ENCODE measurements around the gene CYP17A1.

The CYP17A1 gene

GRCh38 chr10:102812231-102812876 lies 24.9 kb downstream of the CYP17A1 start:
- no peak overlapping the region for H3K27ac ChIP-seq
- no peak for DNase-seq (ENCODE audit: low read depth, low spot score)

- DNase-seq (ENCODE audit: low read depth, low spot score): no peak
- H3K27ac ChIP-seq: no peak overlapping the region
Observed at GRCh38 chr10:102811346-102811745, 25.9 kb downstream of the CYP17A1 start.

GRCh38 chr10:102808380-102808779 lies 28.8 kb downstream of the CYP17A1 start:
- H3K27ac ChIP-seq: no peak overlapping the region
- DNase-seq (ENCODE audit: low read depth, low spot score): no peak

- DNase-seq (ENCODE audit: low read depth, low spot score): no peak
- no peak overlapping the region for H3K27ac ChIP-seq
Observed at GRCh38 chr10:102804382-102805055, 32.7 kb downstream of the CYP17A1 start.

- DNase-seq (ENCODE audit: low read depth, low spot score): peak; percentile 40
- H3K27ac ChIP-seq: peak overlapping the region; percentile 16
Observed at GRCh38 chr10:102802920-102803534, 34.2 kb downstream of the CYP17A1 start.

GRCh38 chr10:102801978-102802377 lies 35.2 kb downstream of the CYP17A1 start:
- no peak overlapping the region for H3K27ac ChIP-seq
- DNase-seq (ENCODE audit: low read depth, low spot score): no peak

- no peak for DNase-seq (ENCODE audit: low read depth, low spot score)
- H3K27ac ChIP-seq: no peak overlapping the region
Observed at GRCh38 chr10:102801496-102801895, 35.7 kb downstream of the CYP17A1 start.

- DNase-seq (ENCODE audit: low read depth, low spot score): no peak
- H3K27ac ChIP-seq: no peak overlapping the region
Observed at GRCh38 chr10:102800611-102801335, 36.4 kb downstream of the CYP17A1 start.

GRCh38 chr10:102799691-102800471 lies 37.3 kb downstream of the CYP17A1 start:
- no peak overlapping the region for H3K27ac ChIP-seq
- DNase-seq (ENCODE audit: low read depth, low spot score): no peak

GRCh38 chr10:102796407-102797176 lies 40.6 kb downstream of the CYP17A1 start:
- H3K27ac ChIP-seq: no peak overlapping the region
- DNase-seq (ENCODE audit: low read depth, low spot score): no peak

GRCh38 chr10:102795453-102796406 lies 41.5 kb downstream of the CYP17A1 start:
- no peak for DNase-seq (ENCODE audit: low read depth, low spot score)
- no peak overlapping the region for H3K27ac ChIP-seq

- no peak for DNase-seq (ENCODE audit: low read depth, low spot score)
- H3K27ac ChIP-seq: no peak overlapping the region
Observed at GRCh38 chr10:102791754-102792395, 45.3 kb downstream of the CYP17A1 start.

GRCh38 chr10:102785818-102786217 lies 51.4 kb downstream of the CYP17A1 start:
- H3K27ac ChIP-seq: no peak overlapping the region
- DNase-seq (ENCODE audit: low read depth, low spot score): no peak

GRCh38 chr10:102783568-102783967 lies 53.6 kb downstream of the CYP17A1 start:
- H3K27ac ChIP-seq: peak overlapping the region; percentile 59
- no peak for DNase-seq (ENCODE audit: low read depth, low spot score)

GRCh38 chr10:102782673-102783551 lies 54.3 kb downstream of the CYP17A1 start:
- H3K27ac ChIP-seq: peak overlapping the region; percentile 59
- DNase-seq (ENCODE audit: low read depth, low spot score): peak; percentile 62

GRCh38 chr10:102781921-102782557 lies 55.2 kb downstream of the CYP17A1 start:
- H3K27ac ChIP-seq: peak overlapping the region; percentile 59
- DNase-seq (ENCODE audit: low read depth, low spot score): no peak

Measured in epithelial cell of prostate (primary cell).